Stimulated activated CD8-positive, alpha-beta memory T cell treated with anti-CD3 and anti-CD28 coated beads, Interleukin-15, amount 100 ng/mL, for 1 hour (primary cell): ENCODE results near the gene DVL1.
"Not testable (repeated sequence)": the region's sequence is repeated elsewhere in the genome, so short reads cannot be mapped to it uniquely, and the experiment has no call there.

Experiments used
- DNase-seq: peaks from one replicate; pipeline ENCODE4 v3.0.0-alpha.2; 2020; ENCODE audit warnings: low read depth

The DVL1 gene

GRCh38 chr1:1324524-1325287, 24.5 kb downstream of the DVL1 start, which contains the start of the genes CPTP and INTS11:
Gene CPTP (plus strand): TSS chr1:1324802. CDS start chr1:1326911, 2,109 bp downstream.
Gene INTS11 (minus strand): TSS chr1:1324660. CDS start chr1:1324608, 52 bp downstream.
- DNase-seq, result peak; percentile 91

- DNase-seq, result no peak
Observed at GRCh38 chr1:1324084-1324523, 25.1 kb downstream of the DVL1 start.

- DNase-seq, result no peak
Observed at GRCh38 chr1:1322952-1323351, 26.3 kb downstream of the DVL1 start.

DNA sequence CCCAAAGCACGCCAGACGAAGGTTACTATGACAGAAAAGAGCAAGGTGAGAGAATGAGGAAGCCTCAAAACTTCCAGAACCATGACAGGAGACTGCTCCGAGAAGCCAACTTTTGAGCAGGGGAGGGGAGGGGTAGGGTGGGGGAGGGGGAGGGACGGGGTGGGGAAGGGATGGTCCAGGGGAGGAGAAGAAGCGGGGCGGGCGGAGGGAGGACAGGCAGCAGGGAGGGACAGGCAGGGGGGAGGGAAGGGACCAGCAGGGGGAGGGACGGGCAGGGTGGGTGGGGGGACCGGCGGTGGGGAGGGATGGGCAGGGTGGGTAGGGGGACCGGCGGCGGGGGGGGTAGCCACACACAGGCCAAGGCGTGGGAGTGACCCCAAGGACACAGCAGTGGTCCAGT, 26.8 kb downstream of the DVL1 start:
- no peak for DNase-seq

- no peak for DNase-seq
Observed at GRCh38 chr1:1321477-1321876, 27.7 kb downstream of the DVL1 start.

DNA sequence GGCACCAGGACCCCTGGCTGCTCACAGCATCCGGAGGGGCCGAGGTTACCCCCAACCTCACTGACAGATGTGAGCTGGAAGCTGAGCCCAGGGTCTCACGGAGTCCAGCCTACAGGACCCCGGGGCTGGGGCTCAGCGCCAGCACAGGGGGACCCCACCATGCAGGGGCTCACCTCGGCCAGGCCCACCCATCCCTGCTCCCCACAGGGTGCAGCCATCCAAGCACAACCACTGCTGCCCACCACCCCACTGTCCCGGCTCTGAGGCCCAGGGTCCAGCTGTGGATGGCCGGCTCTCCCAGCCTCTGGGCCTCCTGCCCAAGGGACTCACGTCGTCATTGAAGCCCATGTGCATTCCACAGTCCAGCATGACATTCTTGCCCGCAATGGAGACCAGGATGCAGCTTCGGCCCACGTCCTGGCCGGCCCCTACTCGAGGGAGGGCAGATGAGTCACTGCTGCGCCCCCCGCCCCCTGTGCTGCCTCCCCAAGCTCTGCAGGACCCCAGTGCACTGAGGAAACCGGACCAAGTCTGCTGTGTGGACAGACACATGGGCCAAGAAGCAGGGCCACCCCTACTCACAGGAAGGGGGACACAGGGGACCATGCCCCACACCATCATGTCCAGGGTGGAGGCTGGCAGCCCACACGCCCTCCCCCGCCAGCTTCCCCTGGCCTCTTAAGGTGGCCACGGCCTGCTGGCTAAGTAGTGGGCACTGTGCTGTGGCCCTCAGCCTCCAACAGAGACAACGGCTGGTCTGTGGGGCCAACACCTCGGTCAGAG, 28.4 kb downstream of the DVL1 start:
- DNase-seq, result no peak

DNA sequence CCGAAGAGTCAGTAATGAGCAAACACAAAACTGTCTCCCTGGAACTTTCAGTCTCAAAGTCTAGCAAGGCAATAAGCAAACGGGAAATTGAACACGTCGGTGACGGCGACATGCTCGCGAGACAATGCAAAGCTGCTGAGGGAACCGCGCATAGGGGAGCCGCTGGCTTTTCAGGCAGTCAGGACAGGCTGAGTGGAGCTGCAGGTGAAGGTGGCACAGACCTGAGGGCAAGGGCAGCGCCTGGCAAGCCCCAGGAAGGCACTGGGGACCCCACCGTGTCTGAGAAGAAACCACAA, 29.6 kb downstream of the DVL1 start:
- no peak for DNase-seq

- no peak for DNase-seq
Observed at GRCh38 chr1:1318777-1319645, 30.2 kb downstream of the DVL1 start.

- no peak for DNase-seq
Observed at GRCh38 chr1:1318131-1318652, 31.0 kb downstream of the DVL1 start.

DNA sequence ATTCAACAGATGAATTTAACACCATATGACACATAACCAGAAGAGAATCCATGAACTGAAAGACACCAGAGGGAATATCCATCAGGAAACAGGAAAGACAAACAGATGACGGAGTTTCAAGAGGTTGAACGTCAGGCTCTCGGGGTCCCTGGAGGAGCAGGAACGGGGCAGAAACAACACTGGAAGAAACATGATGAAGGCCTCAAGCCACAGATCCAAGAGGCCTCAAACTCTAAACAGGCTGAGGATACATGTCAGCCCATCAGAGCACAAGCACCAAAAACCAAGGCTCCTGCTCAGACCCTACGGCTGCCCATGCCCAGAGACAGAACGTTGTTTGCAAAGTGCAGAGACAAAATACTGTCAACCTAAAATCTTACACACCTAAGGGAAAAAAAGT, 31.8 kb downstream of the DVL1 start:
- no peak for DNase-seq

DNA sequence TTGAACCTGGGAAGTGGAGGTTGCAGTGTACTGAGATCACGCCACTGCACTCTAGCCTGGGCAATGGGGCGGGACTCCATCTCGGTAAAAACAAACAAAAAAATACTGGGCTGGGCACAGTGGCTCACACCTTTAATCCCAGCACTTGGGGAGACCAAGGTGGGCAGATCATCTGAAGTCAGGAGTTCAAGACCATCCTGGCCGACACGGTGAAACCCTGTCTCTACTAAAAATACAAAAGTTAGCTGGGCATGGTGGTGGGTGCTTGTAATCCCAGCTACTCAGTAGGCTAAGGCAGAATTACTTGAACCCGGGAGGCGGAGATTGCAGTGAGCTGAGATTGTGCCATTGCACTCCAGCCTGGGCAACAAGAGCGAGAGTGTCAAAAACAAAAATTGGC, 33.0 kb downstream of the DVL1 start:
- not testable (repeated sequence) for DNase-seq

DNA sequence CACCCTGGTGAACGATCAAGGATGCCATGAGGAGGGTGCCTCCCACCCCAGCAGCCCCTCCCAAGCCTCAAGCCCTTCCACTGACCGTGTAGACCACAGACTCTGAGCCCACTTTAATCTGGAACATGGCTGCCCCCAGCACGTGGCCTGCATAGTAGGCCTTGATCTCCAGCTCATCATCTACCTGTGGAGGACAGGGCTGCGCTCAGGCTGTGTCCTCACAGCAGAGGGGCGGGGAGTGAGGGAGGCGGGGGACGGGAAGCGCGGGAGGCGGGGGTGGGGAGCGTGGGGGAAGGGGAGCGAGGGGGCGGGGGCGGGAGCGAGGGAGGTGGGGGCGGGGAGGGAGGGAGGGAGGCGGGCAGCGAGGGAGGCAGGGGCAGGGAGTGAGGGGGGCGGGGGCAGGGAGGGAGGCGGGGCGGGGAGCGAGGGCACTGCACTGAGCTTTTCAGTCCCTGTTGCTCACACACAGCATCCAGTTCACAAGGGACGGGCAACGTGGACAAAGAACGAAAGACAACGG, 33.7 kb downstream of the DVL1 start:
- no peak for DNase-seq

DNA sequence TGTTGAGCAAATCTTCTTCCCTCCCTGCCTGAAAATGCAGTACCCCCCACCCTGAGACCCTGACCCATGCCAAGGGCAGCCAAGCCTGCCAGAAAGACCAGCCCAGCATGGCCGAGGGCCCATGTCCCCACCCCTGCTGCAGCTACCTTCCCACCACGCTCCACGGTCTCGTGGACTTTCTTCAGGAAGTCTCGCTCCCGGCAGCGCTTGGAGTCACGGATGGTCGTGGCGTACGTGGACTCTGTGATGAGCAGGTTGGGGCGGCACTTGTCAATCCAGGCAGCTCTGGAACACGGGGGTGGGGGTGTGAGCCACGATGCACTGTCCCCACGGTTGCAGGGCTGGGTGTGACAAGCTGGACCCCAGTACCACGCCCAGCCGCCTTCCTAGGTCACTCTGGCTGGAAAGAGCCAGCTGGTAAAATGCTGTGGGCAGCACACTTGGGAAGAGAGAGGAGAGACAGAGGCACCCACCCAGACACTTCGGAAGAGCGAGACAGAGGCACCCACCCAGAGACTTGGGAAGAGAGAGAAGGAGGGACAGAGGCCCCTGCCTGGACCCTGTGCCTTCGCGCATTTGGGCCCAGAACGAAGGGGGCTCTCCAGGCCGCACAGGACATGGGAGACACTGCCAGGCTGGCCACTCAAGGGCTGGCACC, 34.4 kb downstream of the DVL1 start:
- no peak for DNase-seq

DNA sequence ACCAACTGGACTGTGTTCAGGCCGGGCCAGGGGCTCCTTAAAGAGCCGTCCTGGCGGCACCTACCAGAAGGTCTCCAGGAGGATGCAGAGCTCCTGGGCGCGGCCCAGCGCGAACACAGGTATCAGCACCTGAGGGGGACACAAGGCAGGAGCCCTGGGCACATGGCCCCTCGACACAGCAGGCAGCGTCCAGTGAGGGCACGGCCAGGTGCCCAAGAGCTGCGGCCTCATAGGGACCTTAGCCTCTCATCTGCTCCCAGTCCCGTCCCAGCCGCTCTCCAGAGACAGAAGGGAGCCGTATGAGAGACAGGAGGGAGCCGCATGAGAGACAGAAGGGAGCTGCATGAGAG, 35.0 kb downstream of the DVL1 start:
- DNase-seq, result no peak

DNA sequence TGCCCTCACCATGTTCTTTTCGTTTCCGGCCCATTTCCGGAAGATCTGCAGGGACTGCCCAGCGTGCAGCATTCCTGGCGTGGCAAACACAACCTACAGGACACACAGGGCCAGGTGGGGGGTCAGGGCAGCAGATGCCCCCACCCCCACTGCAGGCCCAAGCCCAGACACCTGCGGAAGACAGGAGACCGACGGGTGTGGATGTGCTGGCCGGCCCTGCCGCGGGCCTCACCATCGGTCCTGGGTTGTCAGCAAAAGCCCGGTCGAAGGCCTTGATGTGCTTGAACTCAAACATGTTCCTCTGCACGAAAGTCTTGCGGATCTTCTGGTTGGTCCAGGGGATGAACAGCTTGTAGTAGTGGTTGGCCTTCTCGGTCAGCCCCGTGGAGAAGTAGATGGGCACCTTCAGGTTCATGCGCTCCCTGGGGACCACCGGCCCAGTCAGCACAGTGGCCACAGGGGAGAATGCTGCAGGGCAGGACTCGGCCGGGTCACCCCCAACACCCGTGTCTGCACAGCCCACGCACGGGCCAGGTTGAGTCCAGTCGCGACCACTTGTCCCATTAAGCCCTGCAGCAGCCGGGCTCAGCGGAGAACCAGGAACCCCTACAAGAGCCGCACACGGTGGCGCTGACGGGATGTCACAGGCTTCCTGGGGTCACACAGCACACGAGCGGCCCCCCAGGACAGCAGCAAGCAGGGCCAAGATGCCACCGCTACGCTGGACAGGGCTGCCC, 35.5 kb downstream of the DVL1 start:
- no peak for DNase-seq

DNA sequence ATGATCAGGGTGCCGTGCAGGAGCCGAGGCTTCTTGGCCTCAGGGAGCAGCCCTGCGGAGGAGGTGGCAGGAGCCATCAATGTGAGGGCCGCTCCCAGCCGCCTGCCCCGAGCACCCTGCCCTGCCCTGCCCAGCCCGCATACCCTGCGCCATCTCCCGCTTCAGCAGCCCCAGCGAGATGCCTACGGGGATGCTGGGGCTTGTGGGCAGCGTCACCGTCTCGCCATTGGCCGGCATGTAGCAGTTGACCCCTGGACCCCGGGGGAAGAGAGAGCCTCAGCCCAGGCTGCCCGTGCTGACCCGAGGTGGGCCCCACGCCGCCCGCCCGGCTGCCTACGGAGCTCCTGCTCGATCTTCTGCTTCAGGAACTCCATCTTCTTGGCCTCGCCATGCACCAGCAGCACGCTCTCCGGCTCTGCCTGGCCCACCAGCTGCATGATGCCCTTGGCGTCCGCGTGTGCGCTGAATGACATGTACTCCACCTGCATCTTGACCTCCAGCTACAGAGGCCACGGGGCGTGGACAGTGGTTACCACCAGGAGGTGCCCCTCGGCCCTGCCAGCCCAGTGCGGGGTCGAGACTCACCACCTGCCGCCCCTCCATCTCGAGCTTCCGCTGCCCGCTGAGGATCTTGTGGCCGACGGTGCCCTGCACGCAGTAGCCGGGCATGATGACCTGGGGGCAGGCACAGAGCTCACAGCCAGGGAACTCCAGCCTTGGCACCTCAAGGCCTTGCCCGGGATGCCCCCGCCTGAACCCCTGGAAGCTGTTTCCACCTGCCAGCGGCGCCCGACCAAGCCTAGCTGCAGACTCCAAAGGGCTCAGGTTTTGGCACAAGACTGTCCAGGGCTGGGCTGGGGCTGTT, 36.5 kb downstream of the DVL1 start:
- DNase-seq, result no peak

GRCh38 chr1:1311107-1312104, 37.8 kb downstream of the DVL1 start:
- no peak for DNase-seq

DNA sequence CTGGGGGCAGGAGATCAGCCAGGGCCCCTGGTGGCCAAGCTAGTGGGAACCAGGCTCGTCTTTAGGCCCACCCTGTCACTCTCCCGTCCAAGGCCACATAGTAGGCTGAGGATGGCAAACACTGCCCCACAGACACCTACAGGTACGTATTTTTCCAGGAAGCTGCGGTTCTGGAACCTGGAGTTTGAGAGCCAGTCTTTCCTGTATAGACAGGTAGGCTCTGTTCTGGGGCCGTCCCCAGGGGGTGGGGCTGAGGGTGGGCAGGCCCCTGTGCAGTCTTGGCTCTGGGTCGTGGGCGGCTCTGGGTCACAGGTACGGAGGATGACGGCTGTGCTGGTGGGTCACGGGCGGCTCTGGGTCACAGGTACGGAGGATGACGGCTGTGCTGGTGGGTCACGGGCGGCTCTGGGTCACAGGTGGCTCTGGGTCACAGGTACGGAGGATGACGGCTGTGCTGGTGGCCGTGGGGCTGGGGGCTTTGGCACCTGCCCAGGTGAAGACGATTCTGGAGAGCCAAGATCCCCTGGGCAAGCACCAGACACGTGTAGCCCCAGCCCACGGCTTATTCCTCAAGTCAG, 38.7 kb downstream of the DVL1 start:
- no peak for DNase-seq

- no peak for DNase-seq
Observed at GRCh38 chr1:1310109-1310385, 39.2 kb downstream of the DVL1 start.
